Liver (tissue), 9 donors: ENCODE results near the gene CYP2R1. TPM values are rescaled to one million over a fixed set of nuclear protein-coding genes. Genes with fewer than 3 reads are reported as not detected.

Experiments used
- DNase-seq: peaks from one replicate; pipeline ENCODE4 v3.0.0-alpha.2; 2017; ENCODE audit warnings: low spot score
- H3K27ac ChIP-seq, 2 donors: one replicate each; pipeline ENCODE4 v1.7.0; 2013; ENCODE audit warnings: inconsistent platforms in 2 of 2, low read length in 2 of 2, control low read depth in 1 of 2, low read depth in 1 of 2, mild to moderate bottlenecking in 1 of 2
- H3K27me3 ChIP-seq, 4 donors: one replicate each; pipeline versions ENCODE4 v1.6.1 to v1.7.0; 2013; ENCODE audit warnings: low read length in 3 of 4, inconsistent platforms in 1 of 4, mild to moderate bottlenecking in 1 of 4, moderate library complexity in 1 of 4; ENCODE audit not compliant: control insufficient read depth in 4 of 4, insufficient read depth in 4 of 4
- H3K36me3 ChIP-seq, 4 donors: one replicate each; pipeline versions ENCODE4 v1.6.1 to v1.7.0; 2013; ENCODE audit warnings: low read length in 3 of 4, mild to moderate bottlenecking in 3 of 4, low read depth in 1 of 4, moderate library complexity in 1 of 4; ENCODE audit not compliant: control insufficient read depth in 4 of 4, insufficient read depth in 3 of 4
- H3K4me1 ChIP-seq, 4 donors: one replicate each; pipeline versions ENCODE4 v1.6.1 to v1.7.0; 2013; ENCODE audit warnings: low read length in 3 of 4, mild to moderate bottlenecking in 3 of 4, moderate library complexity in 1 of 4; ENCODE audit not compliant: control insufficient read depth in 4 of 4, insufficient read depth in 4 of 4
- H3K4me3 ChIP-seq, 3 donors: one replicate each; pipeline versions ENCODE4 v1.6.1 to v1.7.0; 2013; ENCODE audit warnings: low read length in 3 of 3, control low read depth in 1 of 3, low read depth in 1 of 3, mild to moderate bottlenecking in 1 of 3
- H3K9ac ChIP-seq, 2 donors: one replicate each; pipeline ENCODE4 v1.7.0; 2013; ENCODE audit warnings: low read length in 2 of 2, mild to moderate bottlenecking in 2 of 2, moderate library complexity in 2 of 2, control low read depth in 1 of 2, low read depth in 1 of 2
- H3K9me3 ChIP-seq, 4 donors: one replicate each; pipeline versions ENCODE4 v1.6.1 to v1.7.0; 2013; ENCODE audit warnings: low read length in 3 of 4; ENCODE audit not compliant: control insufficient read depth in 4 of 4
- CTCF ChIP-seq: fragments of 150-350 bp; IDR thresholded peaks from 2 replicates; pipeline ENCODE4 v1.5.1; 2017; ENCODE audit warnings: improper control_type of control experiment, low read depth, low read length; ENCODE audit not compliant: missing input control
- EGR1 ChIP-seq, 2 donors: IDR thresholded peaks; 2 replicates each; pipeline ENCODE4 v1.6.1; 2016 to 2018; ENCODE audit warnings: antibody characterized with exemption in 2 of 2, low read depth in 2 of 2
- FOXA1 ChIP-seq: IDR thresholded peaks from 2 replicates; pipeline ENCODE4 v1.6.1; 2016; ENCODE audit warnings: antibody characterized with exemption
- FOXA2 ChIP-seq: IDR thresholded peaks from 2 replicates; pipeline ENCODE4 v1.6.1; 2016; ENCODE audit warnings: antibody characterized with exemption
- GABPA ChIP-seq, 2 donors: IDR thresholded peaks in 1 of 2; conservative IDR thresholded peaks in 1 of 2; 2 replicates each; pipeline ENCODE4 v1.6.1; 2016; ENCODE audit warnings: antibody characterized with exemption in 2 of 2, mild to moderate bottlenecking in 1 of 2, moderate library complexity in 1 of 2
- HNF4A ChIP-seq, 2 donors: conservative IDR thresholded peaks; 2 replicates each; pipeline ENCODE4 v1.6.1; 2016; ENCODE audit warnings: antibody characterized with exemption in 2 of 2, mild to moderate bottlenecking in 2 of 2
- HNF4G ChIP-seq: IDR thresholded peaks from 2 replicates; pipeline ENCODE4 v1.6.1; 2016; ENCODE audit warnings: antibody characterized with exemption
- JUND ChIP-seq, 2 donors: IDR thresholded peaks; 2 replicates each; pipeline ENCODE4 v1.6.1; 2016; ENCODE audit warnings: antibody characterized with exemption in 2 of 2
- MAX ChIP-seq: IDR thresholded peaks from 2 replicates; pipeline ENCODE4 v1.6.1; 2016; ENCODE audit warnings: antibody characterized with exemption
- NR2F2 ChIP-seq: IDR thresholded peaks from 2 replicates; pipeline ENCODE4 v1.6.1; 2016; ENCODE audit warnings: antibody characterized with exemption
- RAD21 ChIP-seq, 2 donors: IDR thresholded peaks; 2 replicates each; pipeline ENCODE4 v1.6.1; 2016; ENCODE audit warnings: antibody characterized with exemption in 2 of 2, mild to moderate bottlenecking in 2 of 2
- REST ChIP-seq: IDR thresholded peaks from 2 replicates; pipeline ENCODE4 v1.6.1; 2016; ENCODE audit warnings: antibody characterized with exemption, mild to moderate bottlenecking
- RXRA ChIP-seq, 2 donors: IDR thresholded peaks; 2 replicates each; pipeline ENCODE4 v1.6.1; 2017 to 2018; ENCODE audit warnings: antibody characterized with exemption in 2 of 2, mild to moderate bottlenecking in 1 of 2
- SP1 ChIP-seq: IDR thresholded peaks from 2 replicates; pipeline ENCODE4 v1.6.1; 2018; ENCODE audit warnings: antibody characterized with exemption, mild to moderate bottlenecking
- TAF1 ChIP-seq: conservative IDR thresholded peaks from 2 replicates; pipeline ENCODE4 v1.6.1; 2016; ENCODE audit warnings: antibody characterized with exemption, mild to moderate bottlenecking
- YY1 ChIP-seq: IDR thresholded peaks from 2 replicates; pipeline ENCODE4 v1.6.1; 2016; ENCODE audit warnings: antibody characterized with exemption, mild to moderate bottlenecking
- WGBS: extraction: QIAGEN DNeasy Blood & Tissue Kit; methylation state at CpG from one replicate; pipeline ENCODE4 v1.1.7; 2013; 5-methylcytosine and 5-hydroxymethylcytosine counted together
- polyA plus RNA-seq, 2 donors: library from polyadenylated mRNA; stranded (reverse) in 1 of 2; unstranded in 1 of 2; fragments of 200-250 nt in 1 of 2; fragments of >200 nt in 1 of 2; fragmentation: Nextera tagmentation in 1 of 2; extraction: Ambion mirVana in 1 of 2; gene quantifications; one replicate each; pipeline versions ENCODE4 v1.2.1 to v1.2.3, GENCODE V29; 2013 to 2015
- total RNA-seq, 2 donors: library from RNA; depleted of rRNA; stranded (reverse); fragments of >200 nt; gene quantifications; one replicate each; pipeline ENCODE4 v1.2.3, GENCODE V29; 2014
- TF ChIP-seq, protein P1 (sequence below): IDR thresholded peaks from 2 replicates; pipeline ENCODE4 v1.6.1; 2016; ENCODE audit warnings: antibody characterized with exemption
- TF ChIP-seq, protein P2 (sequence below): IDR thresholded peaks from 2 replicates; pipeline ENCODE4 v1.6.1; 2016; ENCODE audit warnings: antibody characterized with exemption
- donor health status: healthy.
- donor health status: healthy.
- donor health status: healthy.
- donor health status: healthy.
- donor health status: healthy.

The CYP2R1 gene
- total and polyA plus RNA-seq, 4 donors = 3.2 to 8.2 (median 6.7) TPM

GRCh38 chr11:14938936-14939335, 46.9 kb upstream of the CYP2R1 start:
- Histone ChIP-seq H3K36me3 (no peaks in the 10 kb centered on the region), H3K27ac (no peak overlapping the region), H3K27me3 (no peaks in the 10 kb centered on the region), H3K9me3 (no peaks in the 10 kb centered on the region), H3K4me1 (no peaks in the 10 kb centered on the region), H3K9ac (no peak overlapping the region), H3K4me3 (no peak overlapping the region)
- TF ChIP-seq HNF4G (no peak), REST (no peak), RAD21 (IDR thresholded peaks at IDR 0.05) (no peak), FOXA1 (no peak), NR2F2 (no peak), RXRA (IDR thresholded peaks at IDR 0.05) (no peak), JUND (IDR thresholded peaks at IDR 0.05) (no peak), FOXA2 (no peak), GABPA (IDR thresholded peaks at IDR 0.05 in 1 of 2, conservative IDR thresholded peaks at IDR 0.05 in 1 of 2) (no peak), TAF1 (no peak), YY1 (no peak), CTCF (no peak), EGR1 (IDR thresholded peaks at IDR 0.05; ENCODE audit: low read depth in 2 of 2) (no peak), HNF4A (conservative IDR thresholded peaks at IDR 0.05) (no peak), SP1 (no peak), MAX (no peak)
- TF ChIP-seq, protein P1, sequence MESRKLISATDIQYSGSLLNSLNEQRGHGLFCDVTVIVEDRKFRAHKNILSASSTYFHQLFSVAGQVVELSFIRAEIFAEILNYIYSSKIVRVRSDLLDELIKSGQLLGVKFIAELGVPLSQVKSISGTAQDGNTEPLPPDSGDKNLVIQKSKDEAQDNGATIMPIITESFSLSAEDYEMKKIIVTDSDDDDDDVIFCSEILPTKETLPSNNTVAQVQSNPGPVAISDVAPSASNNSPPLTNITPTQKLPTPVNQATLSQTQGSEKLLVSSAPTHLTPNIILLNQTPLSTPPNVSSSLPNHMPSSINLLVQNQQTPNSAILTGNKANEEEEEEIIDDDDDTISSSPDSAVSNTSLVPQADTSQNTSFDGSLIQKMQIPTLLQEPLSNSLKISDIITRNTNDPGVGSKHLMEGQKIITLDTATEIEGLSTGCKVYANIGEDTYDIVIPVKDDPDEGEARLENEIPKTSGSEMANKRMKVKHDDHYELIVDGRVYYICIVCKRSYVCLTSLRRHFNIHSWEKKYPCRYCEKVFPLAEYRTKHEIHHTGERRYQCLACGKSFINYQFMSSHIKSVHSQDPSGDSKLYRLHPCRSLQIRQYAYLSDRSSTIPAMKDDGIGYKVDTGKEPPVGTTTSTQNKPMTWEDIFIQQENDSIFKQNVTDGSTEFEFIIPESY = no peak
- TF ChIP-seq, protein P2, sequence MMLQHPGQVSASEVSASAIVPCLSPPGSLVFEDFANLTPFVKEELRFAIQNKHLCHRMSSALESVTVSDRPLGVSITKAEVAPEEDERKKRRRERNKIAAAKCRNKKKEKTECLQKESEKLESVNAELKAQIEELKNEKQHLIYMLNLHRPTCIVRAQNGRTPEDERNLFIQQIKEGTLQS = no peak
- WGBS = 78% methylated on average over 1 of the region's 1 CpG
- no peak for DNase-seq
